NCI-H82 (cell line): Measurements from ENCODE around the gene ASCC2.
"Not testable (repeated sequence)": the region's sequence is repeated elsewhere in the genome, so short reads cannot be mapped to it uniquely, and the experiment has no call there.

Experiments
- DNase-seq: peaks from one replicate; lab custom pipeline; 2025; lab: John Stamatoyannopoulos, UW

ASCC2 gene

GRCh38 chr22:29754658-29755395, 83.2 kb downstream of the ASCC2 start:
- DNase-seq = not testable (repeated sequence)

GRCh38 chr22:29753808-29754657, 84.0 kb downstream of the ASCC2 start:
- DNase-seq = no peak

GRCh38 chr22:29751669-29752068, 86.4 kb downstream of the ASCC2 start:
- DNase-seq = no peak

GRCh38 chr22:29750559-29751538, 87.2 kb downstream of the ASCC2 start:
- DNase-seq = peak; percentile 43

- no peak for DNase-seq
These were observed 88.0 kb downstream of the ASCC2 start for GRCh38 chr22:29750029-29750428.

- no peak for DNase-seq
These were observed 89.7 kb downstream of the ASCC2 start for GRCh38 chr22:29748248-29748893.

- no peak for DNase-seq
These were observed 90.2 kb downstream of the ASCC2 start for GRCh38 chr22:29747832-29748231.

- DNase-seq = peak; percentile 74
These were observed 93.2 kb downstream of the ASCC2 start for GRCh38 chr22:29744902-29745301.

- no peak for DNase-seq
These were observed 95.7 kb downstream of the ASCC2 start for GRCh38 chr22:29742326-29742725.

- no peak for DNase-seq
These were observed 96.1 kb downstream of the ASCC2 start for GRCh38 chr22:29741926-29742325.

- DNase-seq = no peak
These were observed 97.9 kb downstream of the ASCC2 start for GRCh38 chr22:29740216-29740615.

GRCh38 chr22:29739346-29739875, 98.7 kb downstream of the ASCC2 start:
- DNase-seq = no peak
